Sigmoid colon (tissue), 7 donors: ENCODE measurements around the gene GSTM5. TPM values are rescaled to one million over a fixed set of nuclear protein-coding genes. Genes with fewer than 3 reads are reported as not detected.

Experiments used
- DNase-seq: peaks from one replicate; pipeline ENCODE4 v3.0.0-alpha.2; 2019
- H3K27ac ChIP-seq, 4 donors: fragments of 200-600 bp; sonication (generic); one replicate each; pipeline ENCODE4 v1.5.1; 2016 to 2019; ENCODE audit warnings: mild to moderate bottlenecking in 1 of 4
- H3K27me3 ChIP-seq, 3 donors: fragments of 200-600 bp; sonication (generic); one replicate each; pipeline ENCODE4 v1.5.1; 2019; ENCODE audit warnings: mild to moderate bottlenecking in 1 of 3
- H3K36me3 ChIP-seq, 4 donors: fragments of 200-600 bp; sonication (generic); one replicate each; pipeline ENCODE4 v1.5.1; 2016 to 2019
- H3K4me1 ChIP-seq, 4 donors: fragments of 200-600 bp; sonication (generic); one replicate each; pipeline ENCODE4 v1.5.1; 2017 to 2019
- H3K4me3 ChIP-seq, 4 donors: fragments of 200-600 bp; sonication (generic); one replicate each; pipeline ENCODE4 v1.5.1; 2017 to 2019; ENCODE audit warnings: mild to moderate bottlenecking in 2 of 4, moderate library complexity in 1 of 4
- H3K9me3 ChIP-seq, 4 donors: fragments of 200-600 bp in 3 of 4; sonication (generic) in 3 of 4; one replicate each; pipeline versions ENCODE4 v1.5.1 to v1.6.1; 2013 to 2019
- CTCF ChIP-seq, 4 experiments: fragments of 450-650 bp in 3 of 4; fragments of 200-600 bp in 1 of 4; IDR thresholded peaks; one replicate each; pipeline ENCODE4 v1.5.1; 2016 to 2019; ENCODE audit warnings: antibody characterized with exemption in 4 of 4, mild to moderate bottlenecking in 3 of 4, moderate library complexity in 2 of 4
- EP300 ChIP-seq, 4 donors: sonication (generic); formaldehyde crosslinking; IDR thresholded peaks; one replicate each; pipeline ENCODE4 v1.6.1; 2017; ENCODE audit warnings: antibody characterized with exemption in 4 of 4
- POLR2A ChIP-seq, 2 donors: fragments of 450-650 bp; IDR thresholded peaks; one replicate each; pipeline ENCODE4 v1.6.1; 2016; ENCODE audit warnings: antibody characterized with exemption in 2 of 2, mild to moderate bottlenecking in 2 of 2, moderate library complexity in 2 of 2
- POLR2AphosphoS5 ChIP-seq, 4 donors: sonication (generic); formaldehyde crosslinking; IDR thresholded peaks; one replicate each; pipeline ENCODE4 v1.6.1; 2017; ENCODE audit warnings: antibody characterized with exemption in 4 of 4
- WGBS, 2 donors: extraction: QIAGEN DNeasy Blood & Tissue Kit; methylation state at CpG; one replicate each; pipeline ENCODE4 v1.1.7; 2013; 5-methylcytosine and 5-hydroxymethylcytosine counted together
- intact Hi-C: fragments of 100-400 bp; cut with DNase I; formaldehyde crosslinking; loops from one replicate; pipeline ENCODE4 v1.15.1; 2023
- polyA plus RNA-seq, 3 donors: library from polyadenylated mRNA; stranded (reverse); fragments of 200-250 nt; gene quantifications; one replicate each; pipeline ENCODE4 v1.2.3, GENCODE V29; 2013
- total RNA-seq, 4 donors: library from RNA; depleted of rRNA; stranded (reverse); fragments of >200 nt; gene quantifications; one replicate each; pipeline ENCODE4 v1.1.0, GENCODE V29; 2016
- donor health status: healthy with polysubstance abuse.
- donor health status: Bipolar disorder and iron deficiency.
- donor health status: healthy.

GSTM5 gene
- total and polyA plus RNA-seq, 7 donors, result 2.5 to 11.4 (median 3.2) TPM

GRCh38 chr1:109756848-109757521 lies 44.9 kb downstream of the GSTM5 start:
- Histone ChIP-seq H3K36me3 (no peaks in the 10 kb centered on the region), H3K27me3 (no peaks in the 10 kb centered on the region), H3K4me3 (no peak overlapping the region), H3K27ac (no peak overlapping the region), H3K9me3 (no peaks in the 10 kb centered on the region), H3K4me1 (peaks cover 0 to 13% (median 12%) of the 10 kb centered on the region in 4 donors)
- DNase-seq, result no peak
- TF ChIP-seq CTCF (IDR thresholded peaks at IDR 0.05) (no peak), EP300 (IDR thresholded peaks at IDR 0.05) (no peak), POLR2AphosphoS5 (IDR thresholded peaks at IDR 0.05) (no peak), POLR2A (IDR thresholded peaks at IDR 0.05) (no peak)
- intact Hi-C loops, result no loop called here
- 84 to 85% methylated on average over 7 of the region's 7 CpGs for WGBS, 2 donors

GRCh38 chr1:109757936-109758786 lies 46.1 kb downstream of the GSTM5 start:
- DNase-seq, result no peak
- Histone ChIP-seq H3K9me3 (no peaks in the 10 kb centered on the region), H3K4me1 (peaks cover 0 to 14% (median 12%) of the 10 kb centered on the region in 4 donors), H3K36me3 (no peaks in the 10 kb centered on the region), H3K27ac (no peak overlapping the region), H3K27me3 (no peaks in the 10 kb centered on the region), H3K4me3 (no peak overlapping the region)
- intact Hi-C loops, result no loop called here
- no peak for TF ChIP-seq POLR2AphosphoS5 (IDR thresholded peaks at IDR 0.05)
- WGBS, 2 donors, result 91 to 92% methylated on average over 13 of the region's 13 CpGs

GRCh38 chr1:109759513-109760334 lies 47.7 kb downstream of the GSTM5 start:
- WGBS, 2 donors, result 84 to 87% methylated on average over 11 of the region's 11 CpGs
- no peaks in the 10 kb centered on the region for H3K27me3 ChIP-seq
- no peaks in the 10 kb centered on the region for H3K36me3 ChIP-seq
- TF ChIP-seq POLR2AphosphoS5 (IDR thresholded peaks at IDR 0.05) (no peak), EP300 (IDR thresholded peaks at IDR 0.05) (no peak)
- H3K4me1 ChIP-seq, result peaks cover 0 to 23% (median 12%) of the 10 kb centered on the region in 4 donors
- no peak overlapping the region for H3K27ac ChIP-seq
- H3K4me3 ChIP-seq, result no peak overlapping the region
- peak; percentile 56 for DNase-seq
- no peaks in the 10 kb centered on the region for H3K9me3 ChIP-seq
- intact Hi-C loops, result no loop called here

GRCh38 chr1:109760581-109761226 lies 48.7 kb downstream of the GSTM5 start:
- DNase-seq, result no peak
- no peak for TF ChIP-seq POLR2A (IDR thresholded peaks at IDR 0.05)
- TF ChIP-seq POLR2AphosphoS5 (IDR thresholded peaks at IDR 0.05), result no peak
- TF ChIP-seq CTCF (IDR thresholded peaks at IDR 0.05), result no peak
- no peak for TF ChIP-seq EP300 (IDR thresholded peaks at IDR 0.05)
- intact Hi-C loops, result no loop called here
- H3K27ac ChIP-seq, result peak overlapping the region in 1 of 4 donors; percentile 16
- WGBS, 2 donors, result 79 to 89% methylated on average over 7 of the region's 7 CpGs
- H3K36me3 ChIP-seq, result no peaks in the 10 kb centered on the region
- no peaks in the 10 kb centered on the region for H3K27me3 ChIP-seq
- no peaks in the 10 kb centered on the region for H3K9me3 ChIP-seq
- H3K4me1 ChIP-seq, result peaks cover 0 to 23% (median 12%) of the 10 kb centered on the region in 4 donors
- no peak overlapping the region for H3K4me3 ChIP-seq

- 68 to 86% methylated on average over 14 of the region's 14 CpGs for WGBS, 2 donors
- peaks cover 0 to 23% (median 12%) of the 10 kb centered on the region in 4 donors for H3K4me1 ChIP-seq
- TF ChIP-seq CTCF (IDR thresholded peaks at IDR 0.05) (no peak), POLR2AphosphoS5 (IDR thresholded peaks at IDR 0.05) (peak; percentile 40 to 89 (median 72))
These were observed 49.4 kb downstream of the GSTM5 start for GRCh38 chr1:109761227-109762038.

More at GRCh38 chr1:109761227-109762038, 49.4 kb downstream of the GSTM5 start:
- Histone ChIP-seq H3K27me3 (no peaks in the 10 kb centered on the region), H3K36me3 (no peaks in the 10 kb centered on the region), H3K4me3 (no peak overlapping the region), H3K27ac (no peak overlapping the region), H3K9me3 (no peaks in the 10 kb centered on the region)
- DNase-seq, result peak; percentile 79
- intact Hi-C loops, result no loop called here
